GM21526 (cell line): Measurements from ENCODE around the gene MYBPC2.

Experiments
- ATAC-seq: cut with Tn5 transposase; IDR thresholded peaks from one replicate; pipeline ENCODE4 v1.9.1; 2021; ENCODE audit warnings: moderate library complexity; ENCODE audit not compliant: unreplicated experiment, low FRiP score

The MYBPC2 gene

DNA sequence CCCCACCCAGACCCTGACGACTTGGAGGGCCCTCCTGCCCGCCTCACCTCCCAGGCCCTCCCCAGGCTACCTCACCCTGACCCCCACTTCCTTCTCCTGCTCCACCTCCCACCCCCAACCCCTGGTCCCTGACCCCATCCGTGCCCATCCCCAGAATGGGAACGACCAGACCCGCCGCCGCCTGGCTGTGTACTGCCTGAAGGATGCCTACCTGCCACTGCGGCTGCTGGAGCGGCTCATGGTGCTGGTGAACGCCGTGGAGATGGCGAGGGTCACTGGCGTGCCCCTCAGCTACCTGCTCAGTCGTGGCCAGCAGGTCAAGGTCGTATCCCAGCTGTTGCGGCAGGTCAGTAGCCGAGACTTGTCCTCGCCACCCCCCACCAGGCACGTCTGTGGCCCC lies 25.9 kb upstream of the MYBPC2 start:
- ATAC-seq, result no peak

DNA sequence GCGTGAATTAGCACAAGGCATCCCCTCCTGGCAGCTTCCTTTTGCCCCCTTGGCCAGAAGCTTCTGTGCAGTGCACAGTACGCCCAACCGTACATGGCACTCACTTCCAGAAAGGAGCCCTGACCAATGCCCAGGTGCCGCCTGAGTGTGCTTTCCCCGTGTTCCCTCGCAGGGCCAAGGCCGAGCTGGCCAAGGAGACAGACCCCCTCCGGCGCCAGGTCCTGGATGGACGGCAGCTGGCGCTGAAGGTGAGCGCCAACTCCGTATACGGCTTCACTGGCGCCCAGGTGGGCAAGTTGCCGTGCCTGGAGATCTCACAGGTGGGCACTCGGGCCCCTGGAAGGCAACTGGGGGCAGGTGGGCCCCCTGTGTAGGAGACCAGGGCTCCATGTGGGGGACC lies 23.3 kb upstream of the MYBPC2 start:
- ATAC-seq, result no peak

DNA sequence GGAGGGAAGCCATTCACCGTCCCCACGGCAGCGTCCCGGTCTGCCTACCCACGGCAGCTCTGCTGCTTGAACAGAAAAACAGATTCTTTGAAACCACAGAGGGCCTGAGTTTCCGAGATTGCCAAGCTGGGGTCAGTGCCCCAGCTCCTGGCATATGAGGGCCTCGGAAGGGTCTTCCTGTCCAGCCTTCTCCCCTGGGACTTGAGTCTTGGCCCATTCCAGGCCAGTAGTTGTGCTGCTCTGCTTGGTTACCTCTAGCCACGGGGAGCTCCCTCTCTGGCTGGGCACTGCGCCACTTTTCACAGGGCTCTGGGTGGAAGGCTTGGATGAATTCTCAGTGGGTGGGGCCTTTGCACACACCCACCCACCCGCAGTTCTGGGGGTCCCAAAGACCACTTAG lies 22.6 kb upstream of the MYBPC2 start:
- ATAC-seq, result no peak

DNA sequence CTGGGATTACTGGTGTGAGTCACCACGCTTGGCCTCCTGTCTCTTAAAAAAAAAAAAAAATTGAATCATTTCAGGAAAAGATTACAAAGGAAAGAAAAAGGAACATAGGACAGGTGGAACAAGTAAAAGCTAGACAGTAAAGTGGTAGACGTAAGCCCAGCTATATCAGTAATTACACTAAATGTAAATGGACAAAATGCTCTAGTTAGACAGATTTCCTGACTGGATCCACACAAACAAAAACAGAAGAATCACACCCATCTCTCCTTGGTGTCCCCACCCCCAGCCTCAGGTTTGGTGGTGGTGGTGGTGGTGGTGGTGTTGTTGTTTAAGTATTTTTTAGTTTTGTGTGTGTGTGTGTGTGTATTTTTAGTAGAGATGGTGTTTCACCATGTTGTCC lies 20.3 kb upstream of the MYBPC2 start:
- ATAC-seq, result no peak

DNA sequence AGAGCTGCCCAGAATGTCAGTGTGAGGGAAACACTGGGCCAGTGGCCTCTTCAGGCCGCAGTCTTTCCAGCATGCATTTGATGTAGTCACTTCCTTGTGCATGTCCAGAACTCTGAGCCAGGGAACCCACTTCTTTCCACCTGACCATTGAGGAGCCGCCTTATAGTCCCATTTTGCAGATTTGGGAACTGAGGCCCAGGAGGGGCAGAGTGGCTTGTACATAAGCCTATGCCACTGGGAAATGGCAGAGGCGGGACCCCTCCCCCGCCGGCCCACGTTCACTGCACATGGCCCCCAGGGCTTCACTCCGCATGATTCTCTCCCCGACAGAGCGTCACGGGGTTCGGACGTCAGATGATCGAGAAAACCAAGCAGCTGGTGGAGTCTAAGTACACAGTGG lies 19.6 kb upstream of the MYBPC2 start:
- ATAC-seq, result no peak

DNA sequence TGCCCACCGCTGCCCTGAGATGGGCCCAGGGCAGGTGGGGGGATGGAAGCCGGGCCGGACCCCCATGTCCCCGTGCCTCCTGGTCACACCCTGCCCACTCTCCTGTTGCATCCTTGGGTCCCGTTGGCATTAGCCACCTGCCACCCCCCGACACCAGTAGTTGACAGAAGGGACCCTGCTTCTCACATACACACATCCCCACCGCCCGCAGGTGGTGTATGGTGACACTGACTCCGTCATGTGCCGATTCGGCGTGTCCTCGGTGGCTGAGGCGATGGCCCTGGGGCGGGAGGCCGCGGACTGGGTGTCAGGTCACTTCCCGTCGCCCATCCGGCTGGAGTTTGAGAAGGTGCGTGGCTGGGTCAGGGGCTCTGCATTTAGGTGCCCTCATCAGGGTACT lies 19.2 kb upstream of the MYBPC2 start:
- no peak for ATAC-seq

DNA sequence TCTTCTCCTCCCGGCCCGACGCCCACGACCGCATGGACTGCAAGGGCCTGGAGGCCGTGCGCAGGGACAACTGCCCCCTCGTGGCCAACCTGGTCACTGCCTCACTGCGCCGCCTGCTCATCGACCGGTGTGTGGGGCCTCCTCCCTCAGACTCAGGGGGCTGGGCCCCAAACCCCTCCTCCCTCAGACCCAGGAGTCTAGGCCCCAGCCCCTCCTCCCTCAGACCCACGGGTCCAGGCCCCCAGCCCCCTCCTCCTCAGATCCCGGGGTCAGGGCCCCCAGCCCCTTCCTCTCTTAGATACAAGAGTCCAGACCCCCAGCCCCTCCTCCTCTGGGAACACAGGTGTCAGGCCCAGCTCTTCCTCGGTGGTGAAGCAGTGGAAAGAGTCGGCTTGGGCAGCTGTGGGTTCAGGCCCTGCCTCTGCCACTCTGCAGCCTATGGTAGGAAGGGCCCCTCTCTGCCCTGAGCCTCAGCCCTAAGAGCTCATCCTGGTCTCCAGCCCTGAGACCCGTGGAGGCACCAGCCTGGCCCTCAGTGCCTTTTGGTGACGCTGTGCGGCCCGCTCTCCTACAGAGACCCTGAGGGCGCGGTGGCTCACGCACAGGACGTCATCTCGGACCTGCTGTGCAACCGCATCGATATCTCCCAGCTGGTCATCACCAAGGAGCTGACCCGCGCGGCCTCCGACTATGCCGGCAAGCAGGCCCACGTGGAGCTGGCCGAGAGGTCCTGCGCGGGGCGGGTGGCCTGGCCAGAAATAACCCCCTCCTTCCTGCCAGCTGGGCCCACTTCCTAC lies 17.6 kb upstream of the MYBPC2 start:
- ATAC-seq, result peak; percentile 17

DNA sequence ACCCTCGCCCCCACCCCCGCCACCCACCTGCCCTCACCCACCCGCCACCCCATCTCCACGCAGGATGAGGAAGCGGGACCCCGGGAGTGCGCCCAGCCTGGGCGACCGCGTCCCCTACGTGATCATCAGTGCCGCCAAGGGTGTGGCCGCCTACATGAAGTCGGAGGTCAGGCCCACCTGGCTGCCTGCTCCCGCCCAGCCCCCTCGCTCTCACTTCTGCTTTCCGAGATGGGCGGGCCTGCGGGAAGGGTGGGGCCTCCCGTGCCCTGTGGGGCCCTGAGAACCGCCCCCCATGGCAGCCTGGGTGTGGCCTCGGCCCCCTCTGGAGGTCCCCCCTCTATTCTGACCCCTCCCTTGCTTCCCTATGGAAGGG lies 17.0 kb upstream of the MYBPC2 start:
- ATAC-seq, result peak; percentile 47

DNA sequence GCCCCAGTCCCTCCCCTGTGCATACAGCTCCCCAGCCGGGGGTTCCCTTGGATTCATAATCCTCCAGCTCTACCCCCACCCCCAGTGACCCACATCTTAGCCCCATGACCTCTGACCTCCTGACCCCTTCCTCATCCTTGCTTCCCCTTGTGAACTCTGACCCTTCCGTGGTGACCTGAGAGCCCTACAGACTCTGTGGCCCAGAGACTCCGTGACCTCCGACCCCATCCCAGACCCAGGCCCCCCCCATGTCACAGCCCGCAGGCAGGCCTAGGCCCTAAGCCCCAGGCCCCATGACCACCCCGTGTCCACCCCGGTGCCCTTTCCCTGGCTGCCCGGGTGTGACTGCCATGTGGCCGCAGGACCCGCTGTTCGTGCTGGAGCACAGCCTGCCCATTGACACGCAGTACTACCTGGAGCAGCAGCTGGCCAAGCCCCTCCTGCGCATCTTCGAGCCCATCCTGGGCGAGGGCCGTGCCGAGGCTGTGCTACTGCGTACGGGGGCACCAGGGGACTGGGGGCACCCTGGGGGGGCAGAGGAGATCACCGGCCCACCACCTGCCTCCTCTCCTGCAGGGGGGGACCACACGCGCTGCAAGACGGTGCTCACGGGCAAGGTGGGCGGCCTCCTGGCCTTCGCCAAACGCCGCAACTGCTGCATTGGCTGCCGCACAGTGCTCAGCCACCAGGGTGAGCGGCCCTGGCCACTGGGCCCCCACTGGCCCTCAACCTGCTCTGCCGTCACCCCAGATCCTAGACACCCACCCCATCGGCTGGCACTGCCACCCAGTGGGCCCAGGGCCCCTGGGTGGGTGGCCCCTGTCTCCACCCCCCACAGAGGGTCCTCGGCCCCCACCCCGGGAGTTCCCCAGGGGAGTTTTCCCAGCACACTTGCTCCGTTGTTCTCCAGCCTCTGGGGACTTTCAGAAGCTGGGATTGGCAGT lies 16.4 kb upstream of the MYBPC2 start:
- no peak for ATAC-seq

DNA sequence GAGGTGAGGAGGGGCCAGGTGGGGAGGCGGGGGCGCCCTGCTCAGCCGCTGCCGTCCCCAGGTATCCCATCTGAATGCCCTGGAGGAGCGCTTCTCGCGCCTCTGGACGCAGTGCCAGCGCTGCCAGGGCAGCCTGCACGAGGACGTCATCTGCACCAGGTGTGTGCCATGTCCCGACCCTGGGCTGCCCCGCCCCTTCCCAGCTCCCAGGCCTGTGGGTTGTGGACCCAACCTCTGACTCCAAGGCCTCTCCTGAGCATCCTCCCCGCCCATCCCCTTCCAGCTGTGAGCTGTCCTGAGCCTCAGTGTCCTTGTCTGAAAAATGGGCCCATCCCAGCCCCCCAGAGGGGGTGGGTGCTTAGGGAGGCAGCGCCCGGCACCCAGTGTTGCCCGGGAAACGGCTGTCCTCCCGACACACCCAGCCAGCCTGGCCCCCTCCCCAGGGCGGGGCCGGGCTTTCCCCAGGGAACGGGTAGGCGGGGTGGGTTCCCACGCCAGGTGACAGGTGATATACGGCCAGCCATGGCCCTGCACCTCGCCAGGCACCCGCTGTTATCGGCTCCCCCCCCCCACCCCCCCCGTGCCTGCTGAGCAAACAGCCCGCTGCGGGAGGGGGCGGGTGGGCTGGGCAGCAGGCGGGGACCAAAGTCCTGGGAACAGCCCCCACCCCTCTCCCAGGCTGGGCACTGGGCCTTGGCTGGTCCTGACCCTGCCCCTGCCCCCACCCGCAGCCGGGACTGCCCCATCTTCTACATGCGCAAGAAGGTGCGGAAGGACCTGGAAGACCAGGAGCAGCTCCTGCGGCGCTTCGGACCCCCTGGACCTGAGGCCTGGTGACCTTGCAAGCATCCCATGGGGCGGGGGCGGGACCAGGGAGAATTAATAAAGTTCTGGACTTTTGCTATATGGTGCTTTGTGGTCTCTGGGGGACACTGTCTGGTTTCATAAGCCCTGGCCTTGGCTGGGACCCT lies 15.3 kb upstream of the MYBPC2 start:
- ATAC-seq, result no peak

DNA sequence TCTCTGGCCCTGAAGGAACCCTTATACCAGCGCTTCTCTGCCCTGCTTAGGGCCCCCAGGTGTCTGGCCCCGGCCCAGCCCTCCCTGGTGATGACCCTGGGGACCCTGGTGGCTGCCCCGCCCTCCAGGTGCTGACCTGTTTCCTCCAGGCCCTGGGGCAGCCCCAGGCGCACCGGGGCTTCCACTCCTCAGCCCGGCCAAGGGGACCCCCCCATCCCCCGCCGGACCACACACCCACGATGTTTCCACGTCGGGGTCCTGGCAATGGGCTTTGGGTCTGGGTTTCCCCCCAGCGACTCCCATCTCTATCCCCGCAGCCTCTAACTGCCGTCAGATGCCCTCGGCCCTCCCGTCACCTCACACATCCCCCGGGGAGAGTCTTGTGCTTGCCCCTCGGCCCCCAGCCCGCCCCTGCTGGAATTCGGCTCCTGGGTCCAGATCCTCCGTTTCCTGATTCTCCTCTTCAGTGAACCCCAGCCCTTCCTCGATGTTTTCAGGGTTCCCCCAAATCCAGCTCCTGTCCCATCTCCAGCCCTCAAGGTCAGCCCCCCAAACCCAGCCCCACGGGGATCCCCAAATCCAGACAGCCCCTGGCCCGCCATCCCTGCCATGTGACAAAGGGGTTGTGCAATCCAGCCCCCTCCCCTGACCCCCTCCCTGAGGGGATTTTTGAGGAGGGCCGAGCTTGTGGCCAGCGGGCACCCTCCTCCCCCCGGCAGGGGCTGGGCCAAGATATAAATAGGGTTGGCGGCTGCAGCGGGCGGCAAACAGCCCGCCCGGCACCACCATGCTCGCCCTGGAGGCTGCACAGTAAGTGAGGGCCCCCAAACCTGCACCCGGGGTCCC lies 14.3 kb upstream of the MYBPC2 start, which contains the start of gene SPIB:
Gene SPIB, plus strand, starts transcription at position 763 of the 846 bp plus-strand sequence. Its CDS starts 25 bp downstream, at position 788.
- ATAC-seq, result no peak

DNA sequence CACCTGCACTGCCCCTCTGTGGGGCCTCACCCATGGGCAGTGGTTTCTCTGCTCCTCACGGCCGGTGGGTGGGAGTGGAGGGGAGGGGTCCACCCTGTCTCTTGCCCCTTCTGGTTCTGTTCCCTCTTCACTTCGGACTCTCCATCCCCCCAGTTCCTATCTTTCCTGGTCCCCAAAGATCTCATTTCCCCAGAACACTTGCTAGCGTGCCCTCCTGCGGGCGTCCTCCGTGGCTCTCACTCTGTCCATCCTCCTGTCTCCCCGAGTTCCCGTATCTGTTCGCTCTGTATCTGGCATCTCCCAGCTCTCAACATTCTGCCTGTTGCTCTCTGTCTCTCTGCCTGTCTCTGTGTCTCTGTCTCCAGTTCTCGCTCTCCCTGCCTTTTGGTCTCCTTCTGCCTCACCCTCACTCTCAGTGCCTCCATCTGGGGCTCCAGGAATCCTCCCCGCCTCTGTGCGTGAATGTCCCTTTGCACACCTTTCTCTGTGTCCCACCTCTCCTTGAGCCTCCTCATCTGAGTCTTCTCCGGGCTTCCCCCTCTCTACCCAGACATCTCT lies 13.6 kb upstream of the MYBPC2 start:
- no peak for ATAC-seq

DNA sequence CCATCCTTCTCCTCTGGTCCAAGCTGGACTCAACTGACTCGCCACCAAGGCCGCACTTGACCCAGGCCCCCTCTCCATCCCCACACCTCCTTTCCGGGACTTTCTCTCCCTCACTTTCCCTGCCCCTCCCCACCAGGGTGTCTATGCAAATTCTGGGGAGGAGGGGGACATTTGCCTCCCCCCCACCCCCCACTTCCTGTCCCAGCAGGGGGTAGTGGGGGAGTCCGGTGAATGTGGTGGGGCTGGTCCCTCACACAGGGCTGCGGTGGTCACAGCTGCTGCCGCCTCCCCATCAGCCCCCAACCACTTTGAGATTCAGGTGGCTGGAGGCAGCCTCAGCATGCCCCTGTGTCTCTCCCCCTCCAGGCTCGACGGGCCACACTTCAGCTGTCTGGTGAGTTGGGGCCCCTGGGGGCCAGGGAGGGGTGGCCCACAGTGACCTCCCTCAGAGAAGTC lies 13.1 kb upstream of the MYBPC2 start:
- ATAC-seq, result no peak

DNA sequence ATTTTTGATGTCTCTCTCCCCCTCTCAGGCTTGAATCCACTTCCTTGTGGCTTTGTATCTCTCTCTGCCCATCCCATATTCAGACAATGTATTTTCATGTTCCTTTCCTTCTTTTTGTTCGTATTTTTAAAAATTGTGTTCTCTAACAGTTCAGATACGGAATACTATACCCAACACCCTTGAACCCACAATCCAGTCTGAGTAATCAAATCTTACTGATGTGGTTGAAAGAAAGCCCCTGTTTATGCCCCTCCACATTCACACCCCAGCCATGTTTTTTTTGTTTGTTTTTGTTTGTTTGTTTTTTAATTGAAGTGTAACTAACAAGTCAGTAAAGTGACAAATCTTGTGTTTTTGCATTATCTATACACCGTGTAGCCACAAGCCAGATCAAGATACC lies 12.6 kb upstream of the MYBPC2 start:
- no peak for ATAC-seq

DNA sequence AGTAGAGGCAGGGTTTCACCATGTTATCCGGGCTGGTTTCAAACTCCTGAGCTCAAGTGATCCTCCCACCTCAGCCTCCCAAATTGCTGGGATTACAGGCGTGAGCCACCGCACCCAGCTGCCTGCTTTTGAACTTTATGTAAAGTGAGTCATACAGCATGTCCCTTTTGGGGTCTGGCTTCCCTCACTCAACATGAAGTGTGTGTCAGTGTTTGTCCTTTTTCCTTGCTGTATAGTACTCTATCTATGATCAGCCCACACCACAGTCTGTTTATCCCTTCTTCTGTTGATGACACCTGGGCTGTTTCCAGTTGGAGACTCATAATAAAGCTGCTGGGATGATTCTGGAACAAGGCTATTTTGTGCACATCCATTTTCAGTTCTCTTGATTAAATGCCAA lies 11.9 kb upstream of the MYBPC2 start:
- ATAC-seq, result no peak

DNA sequence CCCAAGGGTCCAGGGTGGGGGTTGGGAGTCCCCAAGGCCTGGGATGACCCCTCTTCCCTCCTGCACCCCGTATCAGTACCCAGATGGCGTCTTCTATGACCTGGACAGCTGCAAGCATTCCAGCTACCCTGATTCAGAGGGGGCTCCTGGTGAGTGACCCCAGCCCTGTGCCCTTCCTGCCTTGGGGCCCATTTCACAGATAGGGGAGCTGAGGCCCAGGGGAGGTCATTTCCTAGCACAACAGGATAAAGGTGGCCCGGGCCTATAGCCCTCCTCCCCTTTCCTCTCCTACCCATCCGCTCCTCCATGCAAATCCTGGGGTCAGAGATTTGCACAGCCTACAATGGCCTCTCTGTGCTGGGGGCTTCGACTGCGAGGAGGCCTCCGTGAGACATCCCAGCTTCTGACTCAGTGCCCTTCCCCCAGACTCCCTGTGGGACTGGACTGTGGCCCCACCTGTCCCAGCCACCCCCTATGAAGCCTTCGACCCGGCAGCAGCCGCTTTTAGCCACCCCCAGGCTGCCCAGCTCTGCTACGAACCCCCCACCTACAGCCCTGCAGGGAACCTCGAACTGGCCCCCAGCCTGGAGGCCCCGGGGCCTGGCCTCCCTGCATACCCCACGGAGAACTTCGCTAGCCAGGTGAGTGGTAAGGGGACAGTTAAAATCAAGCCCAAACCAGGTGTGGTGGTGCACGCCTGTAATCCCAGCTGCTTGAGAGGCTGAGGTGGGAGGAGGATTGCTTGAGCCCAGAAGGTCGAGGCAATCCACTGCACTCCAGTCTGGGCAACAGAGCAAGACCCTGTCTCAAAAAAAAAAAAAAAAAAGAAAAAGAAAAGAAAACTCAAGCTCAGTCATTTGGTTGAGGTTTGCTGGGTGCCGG lies 10.1 kb upstream of the MYBPC2 start:
- ATAC-seq, result no peak

DNA sequence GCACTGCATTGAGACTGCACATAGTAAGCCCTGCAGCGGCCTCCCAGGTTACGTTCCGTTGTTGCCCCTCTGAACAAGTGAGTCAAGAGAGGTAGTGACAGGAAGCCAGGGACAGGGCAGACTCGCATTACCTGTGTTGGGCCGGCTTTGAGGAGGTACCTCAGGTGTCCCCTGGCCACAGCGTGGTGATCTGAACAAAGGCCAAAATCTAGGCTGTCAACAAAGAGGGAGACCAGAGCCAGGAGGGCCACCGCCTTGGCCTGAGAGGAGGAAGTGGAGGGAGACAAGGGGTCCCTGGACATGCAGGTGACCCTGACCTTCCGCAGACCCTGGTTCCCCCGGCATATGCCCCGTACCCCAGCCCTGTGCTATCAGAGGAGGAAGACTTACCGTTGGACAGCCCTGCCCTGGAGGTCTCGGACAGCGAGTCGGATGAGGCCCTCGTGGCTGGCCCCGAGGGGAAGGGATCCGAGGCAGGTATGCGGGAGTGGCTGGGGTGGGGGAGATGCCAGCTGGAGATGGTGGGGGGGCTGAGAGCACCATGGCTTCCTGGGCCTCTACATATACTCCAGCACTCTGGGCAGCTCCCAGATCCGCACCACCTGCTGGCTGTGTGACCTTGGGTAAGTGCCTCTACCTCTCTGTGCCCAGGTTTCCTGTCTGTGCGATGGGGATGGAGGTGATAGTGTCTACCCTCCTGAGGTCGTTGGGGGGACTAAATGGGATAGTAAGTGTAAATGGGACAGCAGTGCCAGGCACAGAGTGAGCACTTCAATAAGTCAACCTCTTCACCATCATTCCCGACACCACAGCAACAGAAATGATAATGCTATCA lies 9.2 kb upstream of the MYBPC2 start:
- ATAC-seq, result no peak
